ENCODE results near the gene APOH.

DNA sequence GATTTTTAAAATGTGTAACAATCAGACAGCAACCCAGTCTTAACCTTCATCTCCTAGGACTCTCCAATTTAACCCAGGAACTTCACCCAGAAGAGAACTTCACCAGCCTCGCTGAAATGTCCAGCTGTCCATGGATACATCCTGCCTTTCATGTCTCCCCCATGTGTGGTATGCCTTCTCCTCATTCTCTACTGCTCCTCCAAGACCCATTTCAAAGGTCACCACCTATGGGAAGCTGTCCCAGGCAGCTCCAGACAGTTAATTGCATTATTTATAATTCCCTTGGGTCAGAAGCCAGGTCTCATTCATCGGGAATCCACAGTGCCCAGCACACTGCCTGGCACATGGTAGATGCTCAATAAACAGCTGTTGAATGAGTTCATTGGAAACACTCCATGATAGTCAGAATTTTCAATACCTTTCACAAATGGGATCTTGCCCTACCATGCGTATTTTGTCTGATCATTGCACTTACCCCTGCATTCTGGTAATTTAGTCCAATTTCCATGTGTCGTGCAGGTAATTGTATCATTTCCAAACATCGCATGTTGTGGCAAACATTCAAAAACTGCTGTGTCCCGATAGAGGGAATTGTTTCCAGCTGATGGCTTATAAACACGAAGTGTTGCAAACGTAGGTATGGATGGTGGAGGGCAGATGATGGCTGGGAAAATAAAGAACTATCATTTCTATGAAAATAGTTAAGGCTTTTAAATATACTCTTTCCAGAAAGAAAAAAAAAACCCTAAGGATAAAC is 9.0 kb downstream of the APOH start:
- no peak for TF ChIP-seq POLR2A (IDR thresholded peaks at IDR 0.05)
- TF ChIP-seq, protein P1, sequence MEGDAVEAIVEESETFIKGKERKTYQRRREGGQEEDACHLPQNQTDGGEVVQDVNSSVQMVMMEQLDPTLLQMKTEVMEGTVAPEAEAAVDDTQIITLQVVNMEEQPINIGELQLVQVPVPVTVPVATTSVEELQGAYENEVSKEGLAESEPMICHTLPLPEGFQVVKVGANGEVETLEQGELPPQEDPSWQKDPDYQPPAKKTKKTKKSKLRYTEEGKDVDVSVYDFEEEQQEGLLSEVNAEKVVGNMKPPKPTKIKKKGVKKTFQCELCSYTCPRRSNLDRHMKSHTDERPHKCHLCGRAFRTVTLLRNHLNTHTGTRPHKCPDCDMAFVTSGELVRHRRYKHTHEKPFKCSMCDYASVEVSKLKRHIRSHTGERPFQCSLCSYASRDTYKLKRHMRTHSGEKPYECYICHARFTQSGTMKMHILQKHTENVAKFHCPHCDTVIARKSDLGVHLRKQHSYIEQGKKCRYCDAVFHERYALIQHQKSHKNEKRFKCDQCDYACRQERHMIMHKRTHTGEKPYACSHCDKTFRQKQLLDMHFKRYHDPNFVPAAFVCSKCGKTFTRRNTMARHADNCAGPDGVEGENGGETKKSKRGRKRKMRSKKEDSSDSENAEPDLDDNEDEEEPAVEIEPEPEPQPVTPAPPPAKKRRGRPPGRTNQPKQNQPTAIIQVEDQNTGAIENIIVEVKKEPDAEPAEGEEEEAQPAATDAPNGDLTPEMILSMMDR (IDR thresholded peaks at IDR 0.05): no peak
